PC-3 (cell line): ENCODE measurements around the gene CASP8. TPM values are rescaled to one million over a fixed set of nuclear protein-coding genes. Genes with fewer than 3 reads are reported as not detected.

Experiments used
- ATAC-seq: fragments of 200-7000 bp; cut with Tn5 transposase; 2 replicates; pipeline ENCODE4 v1.9.1; 2020; ENCODE audit warnings: mild to moderate bottlenecking, moderate library complexity
- BruUV-seq: library from RNA; stranded (reverse); fragments of 400-500 nt; replicated peaks from 2 replicates; lab custom pipeline; 2021; lab: Mats Ljungman, UMichigan
- CTCF ChIA-PET: fragments of 300-600 bp; sonication (Branson Sonifier 250); formaldehyde crosslinking; loops from one replicate; lab custom pipeline; 2022; ENCODE audit warnings: antibody characterized with exemption; lab: Charles Lee
- POLR2A ChIA-PET: fragments of 300-600 bp; sonication (Branson Sonifier 250); formaldehyde crosslinking; loops from one replicate; lab custom pipeline; 2022; ENCODE audit warnings: antibody characterized with exemption; ENCODE audit not compliant: unreplicated experiment; lab: Charles Lee
- DNase-seq: peaks from one replicate; pipeline ENCODE4 v3.0.0-alpha.2; 2015
- H2AFZ ChIP-seq: fragments of 300-600 bp; sonication (generic); 2 replicates; pipeline ENCODE4 v1.6.0; 2016; ENCODE audit warnings: antibody characterized with exemption, low read length
- H3F3A ChIP-seq: fragments of 300-600 bp; sonication (generic); one replicate; pipeline ENCODE4 v1.6.0; 2017; ENCODE audit warnings: antibody characterized with exemption, low read length, control low read depth, mild to moderate bottlenecking; ENCODE audit not compliant: unreplicated experiment
- H3K27ac ChIP-seq: fragments of 300-600 bp; sonication (generic); 2 replicates; pipeline ENCODE4 v1.5.1; 2016; ENCODE audit warnings: mild to moderate bottlenecking, low read length
- H3K27me3 ChIP-seq: fragments of 300-600 bp; sonication (generic); 2 replicates; pipeline ENCODE4 v1.6.1; 2016; ENCODE audit warnings: low read length, mixed read lengths
- H3K36me3 ChIP-seq: fragments of 300-600 bp; sonication (generic); 2 replicates; pipeline ENCODE4 v1.6.1; 2016; ENCODE audit warnings: low read depth, mixed run types, low read length, mixed read lengths
- H3K4me1 ChIP-seq: fragments of 300-600 bp; sonication (generic); 2 replicates; pipeline ENCODE4 v1.5.1; 2016; ENCODE audit warnings: low read length; ENCODE audit not compliant: insufficient read depth
- H3K4me2 ChIP-seq: fragments of 300-600 bp; sonication (generic); 2 replicates; pipeline ENCODE4 v1.6.0; 2016; ENCODE audit warnings: low read length
- H3K4me3 ChIP-seq: fragments of 300-600 bp; sonication (generic); 2 replicates; pipeline ENCODE4 v1.5.1; 2016; ENCODE audit warnings: mild to moderate bottlenecking, low read length, mixed read lengths
- H3K79me2 ChIP-seq: fragments of 300-600 bp; sonication (generic); 2 replicates; pipeline ENCODE4 v1.6.1; 2017; ENCODE audit warnings: low read length, mixed read lengths
- H3K9ac ChIP-seq: fragments of 300-600 bp; sonication (generic); 2 replicates; pipeline ENCODE4 v1.6.0; 2016; ENCODE audit warnings: mild to moderate bottlenecking, low read length
- H3K9me2 ChIP-seq: fragments of 300-600 bp; sonication (generic); replicated peaks from 2 replicates; pipeline ENCODE4 v1.6.1; 2016; ENCODE audit warnings: mixed run types, low read length, mixed read lengths
- H3K9me3 ChIP-seq: fragments of 300-600 bp; sonication (generic); 2 replicates; pipeline ENCODE4 v1.6.1; 2016; ENCODE audit warnings: low read length, mixed read lengths
- H4K20me1 ChIP-seq: fragments of 300-600 bp; sonication (generic); 2 replicates; pipeline ENCODE4 v1.6.1; 2016; ENCODE audit warnings: low read length, mixed read lengths
- EZH2 ChIP-seq: fragments of 300-600 bp; sonication (generic); IDR thresholded peaks from one replicate; pipeline ENCODE4 v1.6.1; 2017; ENCODE audit warnings: antibody characterized with exemption, mild to moderate bottlenecking, low read length; ENCODE audit not compliant: unreplicated experiment
- EZH2phosphoT487 ChIP-seq: fragments of 300-600 bp; sonication (generic); IDR thresholded peaks from 2 replicates; pipeline ENCODE4 v1.6.1; 2018; ENCODE audit warnings: mild to moderate bottlenecking, antibody characterized with exemption, low read length, borderline replicate concordance
- intact Hi-C: fragments of 100-400 bp; cut with micrococcal nuclease; formaldehyde crosslinking; loops from 2 replicates; pipeline ENCODE4 v1.9.0; 2023
- total RNA-seq: library from RNA; depleted of rRNA; stranded (reverse); fragments of >200 nt; gene quantifications from 2 replicates; pipeline ENCODE4 v1.2.3, GENCODE V29; 2014
- TF ChIP-seq, protein P1 (sequence below): fragments of 300-600 bp; sonication (generic); conservative IDR thresholded peaks from 2 replicates; pipeline ENCODE4 v1.5.1; 2017; ENCODE audit warnings: antibody characterized with exemption, low read depth, mild to moderate bottlenecking, low read length

The CASP8 gene
- total RNA-seq, 1 experiment from 2014 or later = 29.4 TPM

DNA sequence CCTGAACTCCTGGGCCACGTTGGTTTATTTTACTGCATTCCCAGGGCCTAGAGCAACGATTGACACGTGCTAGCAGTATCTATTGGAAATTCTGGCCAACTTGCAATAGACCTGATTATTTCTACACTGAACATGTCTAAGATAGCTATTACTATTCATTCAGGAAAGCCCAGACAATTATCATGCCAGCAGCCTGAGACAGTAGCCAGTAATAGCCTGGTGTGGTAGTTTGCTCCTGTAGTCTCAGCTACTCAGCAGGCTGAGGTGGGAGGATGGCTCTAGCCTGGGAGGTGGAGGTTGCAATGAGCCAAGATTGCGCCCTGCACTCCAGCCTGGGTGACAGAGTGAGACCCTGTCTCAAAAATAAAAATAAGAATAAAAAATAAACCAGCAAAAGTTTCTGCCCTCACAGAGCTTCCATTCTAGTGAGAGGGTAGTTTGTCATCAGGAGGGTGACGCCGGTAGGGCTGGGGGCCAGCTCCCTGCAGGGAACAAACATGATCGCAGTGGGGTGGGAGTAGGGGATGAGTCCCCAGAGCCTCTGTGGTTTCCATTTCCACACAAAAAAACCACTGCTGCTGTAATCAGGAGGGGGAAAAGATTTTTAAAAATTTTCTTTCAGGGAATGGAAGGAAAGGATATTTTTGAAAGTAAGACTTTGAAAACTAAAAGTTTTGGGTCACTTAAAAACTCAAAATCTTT, 4.3 kb downstream of the CASP8 start:
- DNase-seq (no peak), ATAC-seq (no peak)
- Histone ChIP-seq H3K79me2 (peaks cover 40% of the 10 kb centered on the region), H2AFZ (no peak overlapping the region), H3K27me3 (no peaks in the 10 kb centered on the region), H3K4me3 (no peak overlapping the region), H3K4me2 (no peak overlapping the region), H3K36me3 (no peaks in the 10 kb centered on the region; the same call in 1 of the 2 replicates), H3K4me1 (peaks cover 10% of the 10 kb centered on the region), H3K9ac (no peak overlapping the region), H3K27ac (no peak overlapping the region), H3K9me2 (no peaks in the 10 kb centered on the region), H4K20me1 (no peaks in the 10 kb centered on the region), H3K9me3 (no peaks in the 10 kb centered on the region), H3F3A (no peaks in the 10 kb centered on the region)
- no peak for TF ChIP-seq EZH2phosphoT487
- CTCF ChIA-PET = no interaction called here
- POLR2A ChIA-PET = no interaction called here
- intact Hi-C loops = no loop called here
- no TSS peak for BruUV-seq

DNA sequence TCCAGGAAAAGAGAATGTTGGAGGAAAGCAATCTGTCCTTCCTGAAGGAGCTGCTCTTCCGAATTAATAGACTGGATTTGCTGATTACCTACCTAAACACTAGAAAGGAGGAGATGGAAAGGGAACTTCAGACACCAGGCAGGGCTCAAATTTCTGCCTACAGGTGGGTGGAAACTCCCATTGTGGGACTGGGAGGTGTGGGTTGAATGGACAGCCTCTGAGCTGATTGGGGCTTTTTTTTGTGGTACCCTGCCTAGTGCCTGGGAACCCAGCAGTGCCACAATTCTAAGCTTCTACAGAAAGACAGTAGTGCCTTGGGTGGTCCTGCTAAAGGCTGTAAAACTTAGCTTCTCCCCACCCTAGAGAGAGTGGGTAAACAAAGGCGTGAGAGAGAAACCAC, 6.3 kb downstream of the CASP8 start:
- Histone ChIP-seq H2AFZ (no peak overlapping the region), H3K27me3 (no peaks in the 10 kb centered on the region), H3K4me2 (no peak overlapping the region), H3K4me1 (no peaks in the 10 kb centered on the region), H3K79me2 (peaks cover 24% of the 10 kb centered on the region), H3K9me3 (no peaks in the 10 kb centered on the region), H4K20me1 (no peaks in the 10 kb centered on the region), H3K4me3 (no peak overlapping the region), H3K9ac (no peak overlapping the region), H3K27ac (no peak overlapping the region), H3K36me3 (peaks cover 4% of the 10 kb centered on the region), H3K9me2 (no peaks in the 10 kb centered on the region), H3F3A (no peaks in the 10 kb centered on the region)
- POLR2A ChIA-PET = no interaction called here
- DNase-seq (no peak), ATAC-seq (no peak)
- no TSS peak for BruUV-seq
- no peak for TF ChIP-seq EZH2
- TF ChIP-seq, protein P1, sequence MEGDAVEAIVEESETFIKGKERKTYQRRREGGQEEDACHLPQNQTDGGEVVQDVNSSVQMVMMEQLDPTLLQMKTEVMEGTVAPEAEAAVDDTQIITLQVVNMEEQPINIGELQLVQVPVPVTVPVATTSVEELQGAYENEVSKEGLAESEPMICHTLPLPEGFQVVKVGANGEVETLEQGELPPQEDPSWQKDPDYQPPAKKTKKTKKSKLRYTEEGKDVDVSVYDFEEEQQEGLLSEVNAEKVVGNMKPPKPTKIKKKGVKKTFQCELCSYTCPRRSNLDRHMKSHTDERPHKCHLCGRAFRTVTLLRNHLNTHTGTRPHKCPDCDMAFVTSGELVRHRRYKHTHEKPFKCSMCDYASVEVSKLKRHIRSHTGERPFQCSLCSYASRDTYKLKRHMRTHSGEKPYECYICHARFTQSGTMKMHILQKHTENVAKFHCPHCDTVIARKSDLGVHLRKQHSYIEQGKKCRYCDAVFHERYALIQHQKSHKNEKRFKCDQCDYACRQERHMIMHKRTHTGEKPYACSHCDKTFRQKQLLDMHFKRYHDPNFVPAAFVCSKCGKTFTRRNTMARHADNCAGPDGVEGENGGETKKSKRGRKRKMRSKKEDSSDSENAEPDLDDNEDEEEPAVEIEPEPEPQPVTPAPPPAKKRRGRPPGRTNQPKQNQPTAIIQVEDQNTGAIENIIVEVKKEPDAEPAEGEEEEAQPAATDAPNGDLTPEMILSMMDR = no peak
- no peak for TF ChIP-seq EZH2phosphoT487
- intact Hi-C loops = no loop called here
- CTCF ChIA-PET = no interaction called here

DNA sequence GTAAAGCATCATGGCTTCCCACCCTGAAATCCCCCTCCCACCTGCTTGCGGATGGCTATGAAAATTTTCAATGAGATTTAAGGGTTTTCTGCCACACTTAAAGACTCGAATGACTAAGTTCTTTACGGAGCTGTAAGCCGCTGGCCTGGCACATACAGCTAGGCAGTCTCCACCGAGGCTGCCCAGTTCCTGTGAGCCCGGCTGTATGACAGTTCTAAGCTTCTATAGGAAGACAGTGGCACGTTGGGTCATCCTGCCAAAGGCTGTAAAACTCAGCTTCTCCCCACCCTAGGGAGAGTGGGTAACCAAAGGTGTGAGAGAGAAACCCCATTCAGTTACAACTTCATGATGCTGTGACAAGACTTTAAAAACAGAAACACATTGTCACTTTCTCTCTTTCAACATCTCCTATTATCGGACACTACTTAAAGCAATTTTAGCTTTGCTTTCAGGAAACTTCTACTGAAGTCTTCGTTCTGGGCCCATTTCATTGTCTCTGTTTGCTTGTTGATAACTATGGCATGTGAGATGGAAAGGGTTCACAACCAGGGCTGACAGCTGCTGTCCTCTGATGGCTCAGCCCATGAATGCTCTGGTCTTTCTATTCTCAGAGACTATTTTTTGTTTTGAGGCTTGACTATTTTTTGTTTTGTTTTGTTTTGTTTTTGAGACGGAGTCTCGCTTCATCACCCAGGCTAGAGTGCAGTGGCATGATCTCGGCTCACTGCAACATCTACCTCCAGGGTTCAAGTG, 7.1 kb downstream of the CASP8 start:
- Histone ChIP-seq H3F3A (no peaks in the 10 kb centered on the region), H3K4me3 (no peak overlapping the region), H3K79me2 (peaks cover 19% of the 10 kb centered on the region), H3K4me1 (no peaks in the 10 kb centered on the region), H3K27me3 (no peaks in the 10 kb centered on the region), H3K27ac (no peak overlapping the region), H3K9ac (no peak overlapping the region), H3K9me3 (no peaks in the 10 kb centered on the region), H3K9me2 (no peaks in the 10 kb centered on the region), H3K36me3 (peaks cover 9% of the 10 kb centered on the region), H3K4me2 (no peak overlapping the region), H4K20me1 (no peaks in the 10 kb centered on the region), H2AFZ (no peak overlapping the region)
- intact Hi-C loops = no loop called here
- POLR2A ChIA-PET = no interaction called here
- TF ChIP-seq EZH2phosphoT487 (no peak), EZH2 (no peak)
- TF ChIP-seq, protein P1 = no peak
- ATAC-seq (no peak), DNase-seq (no peak)
- no TSS peak for BruUV-seq
- CTCF ChIA-PET = no interaction called here
